Memory B cell (primary cell): ENCODE measurements around the gene BDH2.

Experiments used
- ATAC-seq: fragments of 150-1000 bp; cut with Tn5 transposase; 2 replicates; pipeline ENCODE4 v1.10.0; 2021; ENCODE audit warnings: low read depth, mild to moderate bottlenecking, moderate library complexity
- DNase-seq, 2 donors: peaks; one replicate each; pipeline ENCODE4 v3.0.0; 2022; ENCODE audit warnings: low spot score in 2 of 2
- H3K27ac Mint-ChIP-seq: one replicate; pipeline ENCODE4 v1.8.0; 2022; ENCODE audit warnings: mild to moderate bottlenecking, moderate library complexity, mixed read lengths
- H3K27me3 Mint-ChIP-seq: one replicate; pipeline ENCODE4 v1.8.0; 2022; ENCODE audit warnings: mixed read lengths
- H3K36me3 Mint-ChIP-seq: one replicate; pipeline ENCODE4 v1.8.0; 2022; ENCODE audit warnings: mild to moderate bottlenecking, mixed read lengths
- H3K4me1 Mint-ChIP-seq: one replicate; pipeline ENCODE4 v1.8.0; 2022; ENCODE audit warnings: mixed read lengths
- H3K4me3 Mint-ChIP-seq: one replicate; pipeline ENCODE4 v1.8.0; 2022; ENCODE audit warnings: mild to moderate bottlenecking, moderate library complexity, mixed read lengths
- H3K9me3 Mint-ChIP-seq: one replicate; pipeline ENCODE4 v1.8.0; 2022; ENCODE audit warnings: mixed read lengths

The BDH2 gene

GRCh38 chr4:103098756-103099440 is 736 bp downstream of the BDH2 start:
- H3K27ac Mint-ChIP-seq = peak overlapping the region; percentile 77
- peak overlapping the region; percentile 91 for H3K4me3 Mint-ChIP-seq
- H3K27me3 Mint-ChIP-seq = no peaks in the 10 kb centered on the region
- peaks cover 1% of the 10 kb centered on the region for H3K36me3 Mint-ChIP-seq
- DNase-seq (no peak), ATAC-seq (no peak)
- no peaks in the 10 kb centered on the region for H3K9me3 Mint-ChIP-seq
- peaks cover 6% of the 10 kb centered on the region for H3K4me1 Mint-ChIP-seq

DNA sequence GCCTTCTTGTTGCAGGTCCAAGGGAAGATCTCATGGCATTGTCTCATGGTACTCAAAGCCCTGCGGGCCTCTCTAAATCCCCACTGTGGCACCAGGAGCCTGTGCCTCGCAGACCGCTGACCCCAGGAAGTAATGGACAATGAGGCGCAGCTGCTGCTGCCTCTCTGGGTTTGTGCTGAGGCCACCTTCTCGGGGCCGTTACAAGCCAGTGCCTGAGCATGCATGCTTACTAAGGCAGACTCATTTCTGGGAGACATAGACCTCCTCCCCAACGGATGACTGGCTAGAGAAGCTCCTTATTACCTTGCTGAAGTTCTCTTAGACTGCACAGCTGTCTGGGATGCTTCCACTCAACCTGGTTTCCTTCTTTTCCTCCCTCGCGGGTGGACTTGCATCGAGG is 1.3 kb downstream of the BDH2 start:
- Mint-ChIP-seq H3K9me3 (no peaks in the 10 kb centered on the region), H3K36me3 (peaks cover 2% of the 10 kb centered on the region), H3K4me1 (peaks cover 6% of the 10 kb centered on the region), H3K27ac (no peak overlapping the region), H3K4me3 (no peak overlapping the region), H3K27me3 (no peaks in the 10 kb centered on the region)
- DNase-seq (no peak), ATAC-seq (no peak)

DNA sequence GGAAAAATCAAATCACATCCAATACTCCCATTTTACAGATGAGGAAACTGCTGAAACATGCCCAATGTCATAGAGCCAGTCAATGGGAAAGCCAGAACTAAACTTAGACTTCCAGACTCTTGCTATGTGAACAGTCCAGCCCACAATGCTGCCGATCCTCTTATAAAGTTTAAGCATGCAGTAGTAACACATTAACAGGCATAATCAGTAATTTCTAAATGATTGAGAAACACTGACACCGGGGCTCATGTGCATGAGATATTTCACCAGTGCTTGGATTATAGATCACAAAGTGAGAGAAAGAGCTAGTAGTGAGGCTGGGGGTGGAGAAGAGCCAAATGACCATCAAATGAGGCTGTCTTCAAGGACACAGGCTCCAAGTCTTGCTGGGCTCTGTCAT is 2.5 kb downstream of the BDH2 start:
- Mint-ChIP-seq H3K27me3 (no peaks in the 10 kb centered on the region), H3K4me3 (no peak overlapping the region), H3K4me1 (peaks cover 11% of the 10 kb centered on the region), H3K9me3 (no peaks in the 10 kb centered on the region), H3K27ac (no peak overlapping the region), H3K36me3 (peaks cover 2% of the 10 kb centered on the region)
- DNase-seq (no peak), ATAC-seq (no peak)

GRCh38 chr4:103095080-103095479 is 4.6 kb downstream of the BDH2 start:
- no peak overlapping the region for H3K4me3 Mint-ChIP-seq
- ATAC-seq (no peak), DNase-seq (no peak)
- no peaks in the 10 kb centered on the region for H3K27me3 Mint-ChIP-seq
- no peaks in the 10 kb centered on the region for H3K9me3 Mint-ChIP-seq
- H3K4me1 Mint-ChIP-seq = peaks cover 16% of the 10 kb centered on the region
- H3K27ac Mint-ChIP-seq = no peak overlapping the region
- H3K36me3 Mint-ChIP-seq = peaks cover 5% of the 10 kb centered on the region

- Mint-ChIP-seq H3K4me3 (no peak overlapping the region), H3K36me3 (peaks cover 12% of the 10 kb centered on the region), H3K9me3 (no peaks in the 10 kb centered on the region), H3K4me1 (peaks cover 10% of the 10 kb centered on the region), H3K27ac (peak overlapping the region; percentile 41), H3K27me3 (no peaks in the 10 kb centered on the region)
- ATAC-seq (no peak), DNase-seq (no peak)
Measured at GRCh38 chr4:103092245-103092644, 7.4 kb downstream of the BDH2 start.

DNA sequence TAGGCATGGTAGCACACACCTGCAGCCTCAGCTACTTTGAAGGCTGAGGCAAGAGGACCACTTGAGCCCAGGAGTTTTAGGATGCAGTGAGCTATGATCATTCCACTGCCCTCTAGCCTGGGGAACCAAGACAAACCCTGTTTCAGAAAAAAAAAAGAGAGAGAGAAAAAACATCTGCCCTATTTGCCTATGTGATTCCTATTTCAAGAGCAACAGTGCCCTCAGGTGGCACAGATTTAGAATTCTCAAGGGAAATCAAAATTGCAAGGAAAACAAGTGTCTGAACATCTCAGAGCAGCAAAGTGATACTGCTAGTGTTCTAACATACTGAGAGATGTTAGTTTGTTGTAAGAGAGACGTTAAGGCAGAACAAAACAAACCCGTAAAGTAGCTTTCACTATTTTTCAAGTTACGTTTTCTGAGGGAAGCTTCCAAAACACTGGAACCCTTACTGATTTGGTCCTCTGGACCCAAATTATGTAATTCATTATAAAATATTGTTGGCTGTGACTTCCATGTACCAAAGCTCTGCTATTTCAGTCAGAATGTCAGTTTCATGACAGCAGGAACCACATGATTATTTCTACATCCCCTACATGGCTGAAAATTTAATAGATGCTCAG is 7.9 kb downstream of the BDH2 start:
- DNase-seq (peak; percentile 49 to 65), ATAC-seq (peak; percentile 88)
- peak overlapping the region; percentile 14 for H3K27ac Mint-ChIP-seq
- H3K4me3 Mint-ChIP-seq = no peak overlapping the region
- peaks cover 10% of the 10 kb centered on the region for H3K4me1 Mint-ChIP-seq
- peaks cover 17% of the 10 kb centered on the region for H3K36me3 Mint-ChIP-seq
- no peaks in the 10 kb centered on the region for H3K9me3 Mint-ChIP-seq
- H3K27me3 Mint-ChIP-seq = no peaks in the 10 kb centered on the region

DNA sequence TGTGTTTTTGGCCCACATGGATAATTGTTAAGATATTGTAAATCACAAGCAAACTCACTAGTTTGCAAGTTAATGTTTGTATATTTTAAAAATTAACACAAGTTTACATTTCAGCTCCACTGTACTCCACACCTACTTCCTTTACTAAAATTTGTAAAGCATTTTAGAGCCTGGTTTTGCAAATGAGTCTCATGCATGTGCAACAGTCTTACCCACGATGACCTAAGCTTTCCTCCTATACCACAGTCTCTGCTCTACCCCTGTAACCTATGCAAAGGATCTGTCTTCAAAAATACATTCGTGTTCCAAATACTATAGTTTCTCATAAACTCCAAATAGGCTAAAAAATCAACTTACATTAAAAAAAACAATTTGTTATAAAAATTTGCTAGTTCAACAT is 10.2 kb downstream of the BDH2 start:
- Mint-ChIP-seq H3K4me3 (no peak overlapping the region), H3K36me3 (peaks cover 17% of the 10 kb centered on the region)
- no peak for ATAC-seq

DNA sequence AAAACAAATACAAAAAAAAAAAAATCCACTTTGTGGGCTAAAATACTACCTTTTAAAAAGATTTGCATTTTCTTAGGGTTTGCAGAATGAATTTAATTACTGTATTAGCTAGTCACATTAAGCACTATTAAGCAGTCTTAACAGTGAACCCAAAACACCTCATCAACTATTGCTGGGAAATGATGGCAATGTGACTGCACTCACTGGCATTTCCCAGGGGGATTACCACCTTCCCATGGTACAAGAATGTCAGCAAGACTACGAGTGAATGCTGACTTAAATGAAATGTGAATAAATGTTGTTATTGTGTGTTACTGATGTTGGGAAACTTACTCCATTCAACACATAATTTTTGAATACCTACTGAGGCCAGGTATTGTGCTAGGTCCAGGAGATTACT is 13.1 kb downstream of the BDH2 start:
- Mint-ChIP-seq H3K4me3 (no peak overlapping the region), H3K9me3 (no peaks in the 10 kb centered on the region), H3K4me1 (peaks cover 2% of the 10 kb centered on the region), H3K27me3 (no peaks in the 10 kb centered on the region), H3K36me3 (peaks cover 15% of the 10 kb centered on the region), H3K27ac (no peak overlapping the region)
- ATAC-seq = no peak
- DNase-seq = no peak

More for the DNA sequence above, 10.2 kb downstream of the BDH2 start:
- Mint-ChIP-seq H3K27ac (no peak overlapping the region), H3K4me1 (peaks cover 10% of the 10 kb centered on the region), H3K27me3 (no peaks in the 10 kb centered on the region), H3K9me3 (no peaks in the 10 kb centered on the region)
- DNase-seq = no peak

- peaks cover 14% of the 10 kb centered on the region for H3K36me3 Mint-ChIP-seq
- no peaks in the 10 kb centered on the region for H3K9me3 Mint-ChIP-seq
- H3K27ac Mint-ChIP-seq = no peak overlapping the region
- H3K27me3 Mint-ChIP-seq = no peaks in the 10 kb centered on the region
- no peak overlapping the region for H3K4me3 Mint-ChIP-seq
- ATAC-seq (no peak), DNase-seq (no peak)
- no peaks in the 10 kb centered on the region for H3K4me1 Mint-ChIP-seq
Measured at GRCh38 chr4:103085555-103086196, 14.0 kb downstream of the BDH2 start.

- no peaks in the 10 kb centered on the region for H3K9me3 Mint-ChIP-seq
- H3K27me3 Mint-ChIP-seq = no peaks in the 10 kb centered on the region
- no peaks in the 10 kb centered on the region for H3K36me3 Mint-ChIP-seq
- H3K4me3 Mint-ChIP-seq = no peak overlapping the region
- DNase-seq = no peak
- H3K27ac Mint-ChIP-seq = no peak overlapping the region
- H3K4me1 Mint-ChIP-seq = peaks cover 15% of the 10 kb centered on the region
- no peak for ATAC-seq
Measured at GRCh38 chr4:103079621-103080020, 20.0 kb downstream of the BDH2 start.

DNA sequence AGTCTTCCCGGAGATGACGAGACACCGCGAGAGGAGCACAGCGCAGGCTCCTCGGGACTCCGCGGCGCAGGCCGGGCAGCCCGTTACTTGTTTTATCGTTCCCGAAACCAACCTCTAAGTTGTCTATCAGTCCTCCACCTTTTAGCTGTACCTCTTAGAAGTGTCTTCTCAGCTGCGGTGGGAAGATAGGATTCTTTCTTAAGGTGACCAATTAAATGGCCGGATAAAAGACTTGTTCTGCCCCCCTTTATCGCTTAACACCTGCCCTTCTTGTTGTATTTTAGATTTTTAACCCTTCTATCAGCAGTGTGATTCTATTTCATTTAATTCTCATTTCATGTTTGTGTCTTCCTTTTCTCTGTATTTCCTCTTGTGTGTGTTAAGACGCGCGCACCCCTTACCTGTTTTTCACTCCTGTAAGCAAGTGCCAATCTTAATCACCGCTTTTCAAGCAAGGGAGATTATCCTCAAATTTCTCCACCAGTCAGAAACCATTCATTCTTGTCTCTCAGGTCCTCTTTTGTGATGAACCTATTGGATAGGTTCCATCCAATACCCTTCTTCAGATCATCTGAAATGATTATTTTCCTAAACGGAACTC is 22.8 kb downstream of the BDH2 start, which contains the start of gene SLC9B2:
TSS of gene SLC9B2 (minus strand) at position 15 of the 601 bp plus-strand sequence. CDS start 9,211 bp downstream, outside the sequence.
- no peaks in the 10 kb centered on the region for H3K9me3 Mint-ChIP-seq
- ATAC-seq (peak; percentile 40), DNase-seq (no peak)
- peak within 1 kb of the TSS; percentile 91 for H3K4me3 Mint-ChIP-seq
- peaks cover 26% of the 10 kb centered on the region for H3K4me1 Mint-ChIP-seq
- H3K27me3 Mint-ChIP-seq = no peaks in the 10 kb centered on the region
- H3K36me3 Mint-ChIP-seq = no peaks in the 10 kb centered on the region
- H3K27ac Mint-ChIP-seq = peak within 1 kb of the TSS; percentile 97

DNA sequence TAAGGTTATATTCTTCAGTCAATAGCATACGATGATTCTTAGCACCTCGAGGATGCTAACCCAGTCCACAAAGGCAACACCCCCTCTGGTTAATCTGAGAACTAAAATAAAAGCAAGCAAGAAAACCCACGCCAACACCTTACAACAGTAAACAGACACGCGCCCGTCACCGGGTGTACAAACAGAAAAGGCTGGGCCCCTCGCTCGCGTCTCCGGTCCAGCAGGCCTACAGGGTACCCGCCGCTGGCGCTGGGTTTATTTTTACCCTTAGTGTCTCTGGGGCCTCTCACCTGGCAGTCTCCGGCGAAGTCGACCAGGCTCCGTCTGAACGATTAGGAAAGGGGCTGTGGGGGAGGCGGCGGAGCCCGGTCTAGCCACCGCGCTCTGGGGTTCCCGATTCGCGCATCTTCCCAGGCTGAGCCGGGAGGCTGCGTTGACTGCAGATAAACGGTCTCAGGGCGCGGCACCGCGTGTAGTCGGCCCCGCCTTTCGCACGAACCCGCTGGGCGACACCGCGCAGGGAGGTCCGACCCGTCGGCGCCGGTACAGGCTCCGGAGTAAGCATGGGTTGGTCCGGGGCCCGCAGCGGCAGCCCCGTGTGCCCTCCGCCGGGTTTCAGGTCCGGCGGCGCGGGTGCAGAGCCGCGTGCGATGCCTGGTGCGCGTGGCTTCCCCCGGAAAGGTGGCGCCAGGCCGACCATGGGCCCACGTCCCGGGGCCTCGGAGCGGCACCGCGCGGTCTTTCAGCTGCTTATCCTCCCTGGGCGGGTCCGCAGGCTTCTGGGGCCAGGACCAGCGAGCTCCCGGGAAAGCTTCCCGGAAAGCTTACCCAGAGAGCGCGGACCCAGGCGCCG is 23.5 kb downstream of the BDH2 start:
- peaks cover 26% of the 10 kb centered on the region for H3K4me1 Mint-ChIP-seq
- peak overlapping the region; percentile 91 for H3K4me3 Mint-ChIP-seq
- H3K9me3 Mint-ChIP-seq = no peaks in the 10 kb centered on the region
- H3K27ac Mint-ChIP-seq = peak overlapping the region; percentile 97
- H3K36me3 Mint-ChIP-seq = no peaks in the 10 kb centered on the region
- DNase-seq (peak; percentile 50 to 70), ATAC-seq (peak; percentile 67)
- no peaks in the 10 kb centered on the region for H3K27me3 Mint-ChIP-seq

DNA sequence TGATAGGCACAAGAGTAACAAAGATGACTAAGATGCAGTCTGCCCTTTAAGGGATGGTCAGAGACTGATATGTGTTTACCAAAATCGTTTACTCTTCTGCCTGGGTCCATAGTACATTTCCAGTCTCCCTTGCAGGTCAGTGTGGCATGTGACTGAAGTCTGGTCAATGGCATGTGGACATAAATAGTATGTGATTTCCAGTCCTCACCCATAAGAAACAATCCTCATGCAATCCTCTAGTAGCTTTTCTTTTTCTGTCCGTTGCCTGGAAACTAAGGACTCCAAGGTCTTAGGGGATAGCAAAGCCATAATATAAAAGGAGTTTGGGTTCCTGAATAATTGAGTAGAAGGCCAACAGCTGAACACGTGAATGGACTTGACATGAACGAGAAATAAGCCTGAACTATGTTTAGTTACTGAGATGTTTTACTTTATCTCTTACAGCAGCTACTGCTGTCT is 24.2 kb downstream of the BDH2 start:
- Mint-ChIP-seq H3K27me3 (no peaks in the 10 kb centered on the region), H3K36me3 (no peaks in the 10 kb centered on the region), H3K4me3 (peak overlapping the region; percentile 91), H3K27ac (peak overlapping the region; percentile 97), H3K4me1 (peaks cover 26% of the 10 kb centered on the region), H3K9me3 (no peaks in the 10 kb centered on the region)
- no peak for ATAC-seq
- DNase-seq = no peak
